ENCODE data around the gene KIF21A. TPM values are rescaled to one million over a fixed set of nuclear protein-coding genes. Genes with fewer than 3 reads are reported as not detected.

KIF21A gene
- total RNA-seq, 1 experiment from 2014 or later: 11.1 TPM

GRCh38 chr12:39406262-39406661 is 36.7 kb downstream of the KIF21A start:
- Histone ChIP-seq H3K27me3 (no peaks in the 10 kb centered on the region), H3K36me3 (no peaks in the 10 kb centered on the region), H3K9me3 (no peaks in the 10 kb centered on the region), H3K4me3 (no peak overlapping the region)
- no peak for DNase-seq

GRCh38 chr12:39405580-39405979 is 37.3 kb downstream of the KIF21A start:
- Histone ChIP-seq H3K36me3 (no peaks in the 10 kb centered on the region), H3K9me3 (no peaks in the 10 kb centered on the region), H3K4me3 (no peak overlapping the region), H3K27me3 (no peaks in the 10 kb centered on the region)
- no peak for DNase-seq

GRCh38 chr12:39404000-39404399 is 38.9 kb downstream of the KIF21A start:
- H3K9me3 ChIP-seq: no peaks in the 10 kb centered on the region
- no peak overlapping the region for H3K4me3 ChIP-seq
- no peaks in the 10 kb centered on the region for H3K27me3 ChIP-seq
- DNase-seq: no peak
- no peaks in the 10 kb centered on the region for H3K36me3 ChIP-seq

DNA sequence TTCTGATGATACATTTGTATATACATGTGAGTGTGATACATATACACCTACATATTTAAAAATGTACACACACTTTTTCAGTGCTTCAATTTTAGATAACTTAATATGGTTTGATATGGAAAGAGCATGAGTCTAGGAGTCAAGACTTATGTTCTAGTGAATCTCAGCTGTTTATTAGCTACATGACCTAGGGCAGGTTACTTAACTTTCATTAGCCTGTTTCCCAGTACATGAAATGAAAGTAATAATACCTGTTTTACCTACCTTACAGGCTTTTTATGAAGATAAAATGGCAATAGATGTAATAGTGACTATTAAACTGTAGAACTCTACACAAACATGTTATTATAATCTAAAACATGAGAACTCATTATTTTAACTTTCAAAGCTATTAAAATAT is 39.5 kb downstream of the KIF21A start:
- H3K9me3 ChIP-seq: no peaks in the 10 kb centered on the region
- H3K4me3 ChIP-seq: no peak overlapping the region
- DNase-seq: no peak
- H3K27me3 ChIP-seq: no peaks in the 10 kb centered on the region
- no peaks in the 10 kb centered on the region for H3K36me3 ChIP-seq

DNA sequence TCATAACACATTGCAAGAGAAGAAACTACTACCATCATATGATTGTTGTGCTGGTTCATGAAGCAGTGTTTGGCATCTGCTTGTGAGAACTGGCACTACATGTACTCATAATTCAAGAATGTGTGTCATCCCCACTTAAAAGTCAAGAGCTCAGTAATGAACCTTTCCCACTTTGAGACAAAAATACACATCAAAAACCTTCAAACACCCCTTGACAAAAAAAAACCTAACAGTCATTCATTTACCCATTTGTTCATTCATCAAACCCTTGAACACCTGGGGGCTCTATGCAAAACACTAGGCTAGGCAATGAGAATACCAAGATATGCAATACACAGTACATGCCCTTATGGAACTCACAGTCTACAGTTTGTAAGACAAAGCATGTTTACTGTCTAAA is 40.0 kb downstream of the KIF21A start:
- DNase-seq: no peak
- Histone ChIP-seq H3K27me3 (no peaks in the 10 kb centered on the region), H3K9me3 (no peaks in the 10 kb centered on the region), H3K4me3 (no peak overlapping the region), H3K36me3 (no peaks in the 10 kb centered on the region)

- H3K36me3 ChIP-seq: no peaks in the 10 kb centered on the region
- no peaks in the 10 kb centered on the region for H3K9me3 ChIP-seq
- no peaks in the 10 kb centered on the region for H3K27me3 ChIP-seq
- DNase-seq: no peak
- no peak overlapping the region for H3K4me3 ChIP-seq
These were observed 41.5 kb downstream of the KIF21A start for GRCh38 chr12:39401459-39401858.

DNA sequence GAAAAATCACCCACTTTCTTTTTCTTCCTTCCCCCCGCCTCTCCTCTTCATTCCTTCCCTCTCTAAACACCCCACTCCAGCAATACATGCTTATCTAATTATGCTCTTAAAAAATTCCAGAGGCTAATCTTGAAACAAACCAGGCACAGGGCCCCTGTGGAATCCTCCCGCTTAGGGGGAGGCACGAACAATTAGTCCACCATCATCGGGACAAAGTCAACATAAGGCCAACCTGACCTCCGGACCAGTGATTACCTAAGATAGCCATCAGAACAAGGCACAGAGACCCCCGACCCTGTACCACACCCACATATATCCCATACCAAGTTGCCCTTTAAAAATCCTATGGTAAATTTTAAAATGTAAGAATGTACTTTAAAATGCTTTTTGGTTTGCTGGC is 47.1 kb downstream of the KIF21A start:
- H3K4me3 ChIP-seq: no peak overlapping the region
- no peaks in the 10 kb centered on the region for H3K9me3 ChIP-seq
- no peak for DNase-seq
- no peaks in the 10 kb centered on the region for H3K36me3 ChIP-seq
- H3K27me3 ChIP-seq: no peaks in the 10 kb centered on the region

DNA sequence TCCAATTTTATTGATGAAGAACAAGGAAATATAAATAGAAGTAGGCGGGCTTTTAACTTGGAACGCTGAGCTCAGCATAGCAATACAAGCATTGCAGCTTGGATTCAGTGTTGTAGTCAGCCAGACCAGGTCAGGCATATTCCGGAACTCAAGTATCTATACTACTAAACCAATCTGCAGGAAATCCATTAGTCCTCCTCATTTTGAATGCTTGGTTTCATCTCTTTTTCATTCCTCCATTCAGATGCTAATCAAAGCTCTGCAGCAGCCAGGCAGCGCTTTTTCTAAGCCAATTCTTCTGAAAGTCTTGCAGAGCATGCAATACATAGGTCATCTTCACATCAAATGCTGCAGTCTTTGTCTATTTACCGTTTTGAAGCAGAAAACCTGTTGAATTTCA is 49.0 kb downstream of the KIF21A start:
- no peak overlapping the region for H3K4me3 ChIP-seq
- no peaks in the 10 kb centered on the region for H3K27me3 ChIP-seq
- H3K9me3 ChIP-seq: no peaks in the 10 kb centered on the region
- no peaks in the 10 kb centered on the region for H3K36me3 ChIP-seq
- no peak for DNase-seq

DNA sequence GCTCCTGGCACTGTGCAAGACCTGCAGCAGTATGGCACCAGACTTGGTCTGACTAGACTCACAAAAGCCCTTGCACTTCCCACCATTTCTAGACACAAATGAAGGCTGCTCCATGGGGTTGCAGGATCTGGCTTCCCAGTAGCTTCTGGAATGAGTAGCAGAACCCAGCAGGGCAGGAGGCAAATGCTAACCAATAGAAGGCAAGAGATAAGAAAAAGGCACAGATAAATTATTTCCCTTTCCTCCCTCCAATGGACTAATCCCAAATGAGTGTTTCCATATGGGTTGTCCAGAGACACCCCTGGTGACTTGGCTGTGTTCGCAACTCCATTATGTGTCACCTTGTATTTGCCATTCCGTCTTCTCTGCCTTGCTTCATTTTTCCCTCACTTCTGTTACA is 49.7 kb downstream of the KIF21A start:
- Histone ChIP-seq H3K27me3 (no peaks in the 10 kb centered on the region), H3K9me3 (no peaks in the 10 kb centered on the region), H3K4me3 (no peak overlapping the region), H3K36me3 (no peaks in the 10 kb centered on the region)
- no peak for DNase-seq

- H3K4me3 ChIP-seq: no peak overlapping the region
These were observed 50.6 kb downstream of the KIF21A start for GRCh38 chr12:39392154-39392925.

GRCh38 chr12:39390752-39391151 is 52.2 kb downstream of the KIF21A start:
- H3K36me3 ChIP-seq: no peaks in the 10 kb centered on the region
- H3K9me3 ChIP-seq: no peaks in the 10 kb centered on the region
- no peak overlapping the region for H3K4me3 ChIP-seq
- H3K27me3 ChIP-seq: no peaks in the 10 kb centered on the region
- no peak for DNase-seq

More at GRCh38 chr12:39392154-39392925, 50.6 kb downstream of the KIF21A start:
- no peaks in the 10 kb centered on the region for H3K9me3 ChIP-seq
- H3K27me3 ChIP-seq: no peaks in the 10 kb centered on the region
- H3K36me3 ChIP-seq: no peaks in the 10 kb centered on the region
- no peak for DNase-seq

- DNase-seq: no peak
These were observed 53.3 kb downstream of the KIF21A start for GRCh38 chr12:39389399-39390150.

DNA sequence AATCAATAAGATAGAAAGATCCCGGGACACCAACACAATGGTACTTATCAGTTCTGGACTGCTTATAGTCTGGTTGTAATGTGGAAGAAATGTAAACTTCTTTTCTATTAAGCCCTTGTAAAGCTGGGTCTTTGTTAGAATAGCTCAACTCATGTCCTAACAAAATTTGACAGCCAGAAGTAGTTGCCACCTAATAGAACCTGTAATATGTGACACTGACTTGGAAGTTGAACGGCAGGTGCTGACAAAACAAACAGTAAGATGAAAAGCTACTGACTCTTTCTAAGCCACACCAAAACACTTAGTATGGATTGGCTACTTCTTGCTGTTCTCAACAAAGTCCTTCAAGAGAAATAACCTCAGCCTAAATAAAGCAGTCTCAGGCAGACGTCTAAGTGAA is 56.6 kb downstream of the KIF21A start:
- Histone ChIP-seq H3K27me3 (no peaks in the 10 kb centered on the region), H3K9me3 (no peaks in the 10 kb centered on the region), H3K4me3 (no peak overlapping the region), H3K36me3 (no peaks in the 10 kb centered on the region)
- no peak for DNase-seq

More at GRCh38 chr12:39389399-39390150, 53.3 kb downstream of the KIF21A start:
- no peaks in the 10 kb centered on the region for H3K36me3 ChIP-seq
- H3K4me3 ChIP-seq: no peak overlapping the region
- H3K9me3 ChIP-seq: no peaks in the 10 kb centered on the region
- no peaks in the 10 kb centered on the region for H3K27me3 ChIP-seq

DNA sequence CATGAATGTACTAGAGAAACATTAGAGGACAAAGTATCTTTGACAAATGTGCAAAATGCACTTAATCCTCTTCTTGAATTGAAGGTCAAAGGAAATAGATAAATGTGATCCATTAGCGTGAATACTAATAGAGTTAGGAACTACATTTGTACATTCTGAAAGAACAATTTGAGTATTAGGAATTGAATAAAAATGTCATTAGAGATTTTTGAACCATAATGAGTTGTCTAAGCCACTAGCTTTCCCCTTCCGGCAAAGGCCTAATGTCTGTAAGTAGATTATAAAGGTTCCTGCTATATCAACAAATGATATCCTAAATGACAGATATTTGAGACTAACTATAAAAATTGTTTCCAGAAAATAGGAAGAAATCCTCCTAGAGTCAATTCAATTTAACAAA is 59.8 kb downstream of the KIF21A start:
- H3K9me3 ChIP-seq: no peaks in the 10 kb centered on the region
- no peaks in the 10 kb centered on the region for H3K27me3 ChIP-seq
- H3K4me3 ChIP-seq: no peak overlapping the region
- H3K36me3 ChIP-seq: no peaks in the 10 kb centered on the region
- DNase-seq: no peak

GRCh38 chr12:39380090-39380489 is 62.8 kb downstream of the KIF21A start:
- Histone ChIP-seq H3K4me3 (no peak overlapping the region), H3K9me3 (no peaks in the 10 kb centered on the region), H3K36me3 (no peaks in the 10 kb centered on the region), H3K27me3 (no peaks in the 10 kb centered on the region)
- DNase-seq: no peak

DNA sequence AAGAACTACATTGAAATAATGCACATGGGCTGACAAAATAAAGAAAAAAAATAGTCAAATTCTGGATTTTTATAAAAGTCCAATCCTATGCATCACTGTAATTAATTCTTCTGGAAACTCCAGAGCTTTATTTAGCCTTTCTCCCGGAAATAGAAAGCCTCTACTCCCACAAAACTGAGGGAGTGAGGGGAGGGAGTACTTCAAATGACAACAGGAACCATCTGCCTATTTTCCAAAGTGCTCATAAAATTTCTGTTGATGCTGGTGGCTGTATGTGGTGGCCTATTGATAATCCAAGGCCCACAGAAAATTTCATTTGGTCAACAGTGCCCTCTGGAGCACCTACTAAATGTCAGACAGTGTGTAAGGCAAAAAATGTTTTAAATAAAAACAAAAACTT is 64.6 kb downstream of the KIF21A start:
- no peaks in the 10 kb centered on the region for H3K36me3 ChIP-seq
- no peak for DNase-seq
- no peaks in the 10 kb centered on the region for H3K9me3 ChIP-seq

DNA sequence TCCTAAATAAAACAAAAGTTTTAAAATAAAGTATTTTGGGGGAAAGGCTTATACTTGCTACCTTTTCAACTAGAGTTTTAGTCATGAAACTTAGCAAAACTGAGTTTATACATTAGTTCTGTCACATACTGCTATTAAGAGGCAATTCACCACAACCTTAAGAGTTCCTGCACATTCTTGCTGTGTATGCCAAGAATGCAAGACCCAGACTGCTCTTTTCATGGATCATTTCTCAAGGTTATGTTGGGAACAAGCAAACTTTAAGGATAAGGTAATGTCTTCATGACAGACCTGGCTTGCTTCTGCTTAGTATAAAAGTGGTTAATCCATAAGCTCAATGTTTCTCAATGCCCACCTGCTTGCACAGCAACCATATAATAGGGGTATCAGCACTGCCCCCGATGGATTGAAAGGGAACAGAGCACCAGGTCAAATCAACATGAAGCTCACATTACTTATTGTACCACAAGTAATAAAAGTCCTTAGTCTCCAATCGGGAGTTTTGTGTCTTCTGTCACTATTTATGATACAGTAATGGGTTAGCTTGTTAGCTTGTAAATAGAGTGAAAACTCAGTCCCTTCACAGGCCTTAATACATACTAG is 67.6 kb downstream of the KIF21A start:
- Histone ChIP-seq H3K9me3 (no peaks in the 10 kb centered on the region), H3K36me3 (no peaks in the 10 kb centered on the region), H3K4me3 (no peak overlapping the region), H3K27me3 (no peaks in the 10 kb centered on the region)
- DNase-seq: no peak

More for the DNA sequence above, 64.6 kb downstream of the KIF21A start:
- H3K4me3 ChIP-seq: no peak overlapping the region
- H3K27me3 ChIP-seq: no peaks in the 10 kb centered on the region

All from MG63 (cell line).